ENCODE data around the gene PDZRN3. TPM values are rescaled to one million over a fixed set of nuclear protein-coding genes. Genes with fewer than 3 reads are reported as not detected.

PDZRN3 gene
- total RNA-seq, 1 experiment from 2014 or later, result 1.7 TPM

DNA sequence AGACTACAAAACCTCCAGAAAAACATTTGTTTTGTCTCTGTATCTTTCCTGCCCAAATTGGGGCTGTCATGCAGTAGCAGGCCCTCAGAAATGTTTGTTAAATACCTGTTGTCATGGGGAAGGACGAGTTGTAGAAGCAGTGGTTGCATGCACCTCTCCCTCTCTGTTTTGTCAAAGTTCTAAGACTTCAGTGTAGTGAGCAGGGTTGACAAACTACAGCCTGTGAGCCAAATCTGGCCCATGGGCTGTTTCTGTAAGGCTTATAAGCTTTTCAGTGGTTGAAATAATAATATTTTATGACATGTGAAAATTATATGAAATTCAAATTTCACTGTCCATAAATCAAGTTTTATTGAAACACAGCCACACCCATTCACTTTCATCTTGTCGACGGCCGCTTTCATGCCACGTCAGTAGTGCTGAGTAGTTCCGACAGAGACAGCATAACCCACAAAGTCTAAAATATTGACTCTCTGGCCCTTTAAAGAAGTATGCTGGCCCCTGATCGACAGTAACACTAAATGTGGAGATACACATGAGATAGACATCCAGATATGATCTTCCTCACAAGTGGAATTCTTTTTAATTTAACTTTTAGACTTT is 102.9 kb downstream of the PDZRN3 start:
- no peak for DNase-seq (ENCODE audit: low read depth)

DNA sequence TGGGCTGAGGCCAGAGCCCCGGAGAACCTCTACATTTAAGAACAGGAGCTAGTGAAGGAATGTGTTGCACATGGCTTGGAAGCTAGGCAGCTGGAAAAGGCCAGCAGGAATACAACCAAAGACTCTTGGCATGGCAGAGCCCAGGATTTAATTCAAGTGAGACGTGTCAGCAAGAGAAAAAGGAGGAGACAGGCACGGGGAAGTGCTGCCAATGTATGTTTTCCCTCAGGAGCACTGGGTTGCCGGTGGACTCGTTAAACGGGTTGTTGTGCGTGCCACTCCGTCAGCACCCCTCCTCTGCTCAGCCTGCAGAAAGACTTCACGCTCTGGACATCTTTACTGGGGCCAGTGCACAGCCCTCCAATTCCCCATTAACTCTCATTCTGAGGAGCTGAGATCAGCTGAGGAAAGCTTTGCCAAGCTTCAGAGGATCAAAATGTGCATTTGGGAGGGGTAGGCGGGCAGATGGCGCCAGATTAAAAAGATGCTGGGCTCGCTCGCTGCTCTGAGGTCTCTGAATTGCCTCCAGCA is 103.7 kb downstream of the PDZRN3 start:
- DNase-seq (ENCODE audit: low read depth), result no peak

DNA sequence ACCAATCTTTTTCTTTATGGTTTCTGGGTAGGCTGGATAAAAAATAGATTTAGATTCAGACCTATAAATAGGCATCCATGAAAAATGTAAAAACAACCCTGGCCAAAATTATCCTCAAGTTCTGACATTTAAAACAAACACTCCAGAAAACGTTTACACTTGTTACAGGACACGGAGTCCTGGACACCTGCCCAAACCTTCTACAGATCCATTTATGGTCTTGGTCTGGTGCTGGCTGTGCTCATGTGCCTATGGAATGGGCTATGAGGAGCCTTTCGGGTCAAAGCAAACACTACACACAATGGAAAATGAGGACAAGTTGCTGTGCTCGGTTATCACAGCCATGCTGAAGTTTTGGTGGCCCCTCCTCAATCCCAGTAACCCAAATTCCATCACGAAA is 108.1 kb downstream of the PDZRN3 start:
- DNase-seq (ENCODE audit: low read depth), result no peak

DNA sequence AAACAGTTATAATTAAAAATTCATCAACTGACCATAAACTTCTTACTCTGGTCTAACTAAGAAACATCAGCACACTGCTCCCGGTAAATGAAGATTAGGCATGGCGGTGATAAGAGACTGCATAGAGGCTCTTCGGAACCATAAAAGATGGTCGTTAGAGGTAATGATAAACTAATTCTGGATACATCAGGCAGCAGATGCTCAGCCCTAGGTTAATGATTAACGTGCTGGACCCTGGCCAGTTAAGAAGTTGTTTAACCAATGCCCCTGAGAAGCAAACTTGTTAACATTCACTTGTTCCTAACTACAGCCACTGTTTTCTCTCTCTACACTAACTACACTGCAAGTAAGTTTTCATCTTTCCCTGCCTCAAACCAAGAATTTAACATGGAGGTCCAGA is 111.5 kb downstream of the PDZRN3 start:
- DNase-seq (ENCODE audit: low read depth), result no peak

DNA sequence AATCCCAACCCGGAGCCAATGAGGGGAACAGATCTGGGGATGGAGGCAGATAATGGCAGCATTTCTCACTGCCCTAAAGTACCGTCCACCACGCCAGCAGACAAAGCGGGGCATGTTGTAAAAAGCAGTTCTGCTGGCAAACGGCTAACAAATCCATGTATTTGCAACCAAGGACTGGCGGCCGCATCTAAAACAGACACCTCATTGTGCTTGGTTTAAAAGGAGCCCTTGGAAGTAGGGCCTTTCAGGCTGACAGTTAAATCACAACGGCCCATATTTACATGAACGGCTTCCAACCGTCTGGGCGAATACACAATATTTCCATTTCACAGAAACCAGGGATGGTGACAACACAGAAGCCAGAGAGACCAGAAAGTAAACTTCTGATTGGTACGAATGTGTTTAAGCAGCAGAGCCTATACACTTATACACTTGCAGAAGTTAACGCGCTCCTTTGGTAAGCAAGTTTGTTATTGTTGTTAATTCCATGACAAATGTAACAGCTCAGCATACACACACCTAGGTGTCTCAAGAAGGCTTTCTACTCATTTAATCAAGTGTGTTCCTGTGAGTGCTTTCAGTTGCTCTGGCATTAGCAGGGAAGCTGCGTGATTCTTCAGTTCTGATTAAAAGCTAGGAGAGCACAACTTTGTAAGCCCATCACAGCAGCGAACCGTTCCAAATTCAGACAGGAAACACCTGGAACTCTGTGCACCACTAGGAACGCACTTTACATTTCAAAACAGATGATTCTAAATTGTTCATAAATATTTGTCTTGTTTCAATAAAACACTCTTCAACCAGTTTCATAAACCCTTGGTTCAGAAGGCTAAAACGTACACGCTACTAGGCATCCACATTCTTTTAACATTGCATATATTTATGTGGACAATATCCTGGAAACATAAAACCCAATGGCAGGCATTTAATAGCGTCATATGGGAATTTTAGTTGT is 112.9 kb downstream of the PDZRN3 start:
- DNase-seq (ENCODE audit: low read depth), result no peak

DNA sequence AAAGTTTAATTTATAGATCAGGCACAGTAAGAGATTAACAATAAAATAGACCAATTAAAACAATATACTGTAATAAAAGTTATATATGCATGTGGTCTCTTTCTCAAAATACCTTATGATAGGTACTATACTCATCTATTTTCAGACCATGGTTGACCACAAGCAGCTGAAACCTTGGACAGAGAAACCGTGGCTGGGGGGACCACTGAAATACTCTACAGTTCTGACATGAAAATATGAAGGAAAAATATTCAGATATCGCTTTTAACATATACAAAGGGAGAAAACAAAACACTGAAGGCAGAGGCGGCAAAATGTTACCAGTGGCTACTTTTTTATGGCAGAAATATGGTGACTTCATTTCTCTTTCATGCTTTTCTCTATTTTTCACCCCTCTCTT is 114.0 kb downstream of the PDZRN3 start:
- no peak for DNase-seq (ENCODE audit: low read depth)

DNA sequence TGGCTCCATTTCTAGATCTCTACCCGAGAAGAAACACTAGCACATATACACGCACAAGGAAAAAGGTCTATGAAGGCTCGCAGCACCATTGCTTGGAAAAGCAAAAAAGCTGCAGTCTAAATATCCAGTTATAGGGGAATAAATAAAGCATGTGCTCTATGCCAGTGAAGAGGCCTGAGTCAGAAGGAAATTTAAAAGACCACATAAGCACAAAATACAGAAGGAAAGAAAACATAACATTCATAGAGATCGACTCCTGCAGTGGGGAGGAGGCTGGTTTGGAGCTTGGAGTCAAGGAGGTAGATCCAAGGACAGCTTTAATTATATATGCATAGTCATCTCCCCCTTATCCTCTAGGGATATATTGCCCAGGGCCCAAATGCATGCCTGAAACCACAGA is 114.4 kb downstream of the PDZRN3 start:
- DNase-seq (ENCODE audit: low read depth), result no peak

DNA sequence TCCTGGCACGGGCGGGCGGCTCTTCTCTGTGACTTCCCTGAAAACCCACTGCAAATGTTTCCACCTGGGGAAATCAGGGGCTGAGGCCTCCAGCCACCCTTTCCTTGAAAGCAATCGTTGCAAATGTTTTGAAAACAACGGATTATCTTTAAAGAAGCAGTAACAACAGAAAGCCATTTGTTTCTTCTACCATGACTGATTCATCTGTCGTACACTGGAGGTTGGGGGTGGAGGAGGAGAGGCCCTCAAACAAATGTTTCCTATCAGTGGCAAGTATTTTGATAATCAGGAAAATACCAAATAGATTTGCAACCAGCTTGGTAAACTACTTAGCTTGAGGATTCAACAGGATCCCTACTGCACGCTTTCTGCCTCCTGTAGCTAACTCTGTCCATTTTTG is 114.9 kb downstream of the PDZRN3 start:
- no peak for DNase-seq (ENCODE audit: low read depth)

DNA sequence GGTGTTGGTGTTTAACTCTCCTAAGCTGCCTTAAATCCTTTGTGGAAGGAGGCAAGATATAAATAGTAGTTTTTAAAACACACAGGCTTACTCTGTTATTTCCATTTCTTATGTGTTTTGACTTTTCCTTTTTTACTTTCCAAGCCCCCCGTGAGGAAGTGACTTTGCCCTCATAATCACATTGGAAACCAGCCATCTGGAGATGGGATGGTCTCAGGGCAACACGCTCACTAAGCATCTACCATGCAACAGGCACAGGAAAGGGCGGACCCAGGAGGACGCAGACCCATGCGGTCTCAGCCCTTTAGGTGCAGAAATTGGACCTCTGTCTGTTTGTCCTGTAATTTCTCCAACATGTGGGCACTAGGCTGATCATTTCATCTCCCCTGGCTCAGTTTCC is 115.7 kb downstream of the PDZRN3 start:
- no peak for DNase-seq (ENCODE audit: low read depth)

DNA sequence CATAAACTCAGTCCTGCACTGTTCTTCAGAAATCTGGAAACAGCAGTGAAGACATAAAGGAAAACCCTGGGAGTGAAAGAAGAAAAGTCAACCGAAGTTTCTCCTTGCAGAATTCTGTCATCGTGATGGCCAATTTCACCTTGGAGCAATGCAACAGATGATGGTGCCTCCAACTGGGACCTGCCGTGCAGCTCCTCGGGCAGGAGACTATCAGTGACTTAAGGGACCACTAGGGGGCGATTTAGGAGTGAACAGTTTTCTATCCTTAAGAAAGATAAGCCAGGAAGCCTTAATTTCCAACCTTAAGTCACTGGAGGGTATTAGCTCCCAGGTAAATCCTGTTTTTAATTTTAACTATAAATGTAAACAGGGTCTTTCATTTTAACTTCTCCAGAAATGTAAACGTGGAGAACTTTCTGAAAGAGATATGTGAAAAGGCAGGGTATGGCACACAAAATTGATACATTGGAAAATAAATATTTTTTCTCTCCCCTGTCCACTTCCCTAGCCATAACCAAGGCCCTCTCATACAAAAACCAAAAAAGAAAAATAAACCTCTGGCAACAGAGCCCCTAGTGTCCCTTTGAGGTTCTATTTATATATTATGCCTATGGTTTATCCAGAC is 116.3 kb downstream of the PDZRN3 start:
- DNase-seq (ENCODE audit: low read depth), result peak; percentile 39

DNA sequence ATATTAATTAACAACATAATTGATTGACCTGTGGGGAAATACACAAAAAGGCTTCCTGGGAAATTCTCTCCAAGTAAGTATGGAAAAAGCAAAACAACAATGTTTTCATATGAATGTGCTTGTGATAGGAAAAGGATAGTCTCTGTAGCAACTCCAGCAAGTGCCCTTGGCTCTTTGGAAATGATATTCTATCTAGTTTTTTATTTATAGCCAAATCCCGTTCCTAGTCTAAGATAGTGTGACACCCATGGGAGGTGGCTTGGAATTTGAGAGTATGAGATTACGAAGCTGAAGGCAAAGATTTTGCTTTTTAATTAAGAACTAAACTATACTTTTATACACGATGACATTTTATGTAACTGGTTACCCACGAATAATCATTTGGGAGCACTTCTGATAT is 119.9 kb downstream of the PDZRN3 start:
- DNase-seq (ENCODE audit: low read depth), result no peak

DNA sequence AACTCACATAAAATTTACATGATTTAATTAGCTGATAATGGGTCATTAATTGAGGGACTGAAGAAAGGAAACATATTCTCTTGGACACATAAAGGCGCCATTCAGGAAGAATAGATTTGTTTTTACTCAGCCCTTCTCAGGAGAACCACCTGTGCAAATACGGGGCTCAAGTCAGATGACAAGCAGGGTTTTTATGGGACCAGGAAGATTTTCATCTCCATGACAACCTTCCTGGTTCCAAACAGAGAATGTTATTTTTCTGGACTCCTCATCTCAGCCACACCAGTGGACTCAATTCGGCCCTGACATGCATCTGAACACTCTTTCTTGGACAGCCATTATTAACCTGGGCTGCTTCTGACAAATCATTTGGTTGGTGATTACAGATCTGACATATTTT is 120.5 kb downstream of the PDZRN3 start:
- no peak for DNase-seq (ENCODE audit: low read depth)

DNA sequence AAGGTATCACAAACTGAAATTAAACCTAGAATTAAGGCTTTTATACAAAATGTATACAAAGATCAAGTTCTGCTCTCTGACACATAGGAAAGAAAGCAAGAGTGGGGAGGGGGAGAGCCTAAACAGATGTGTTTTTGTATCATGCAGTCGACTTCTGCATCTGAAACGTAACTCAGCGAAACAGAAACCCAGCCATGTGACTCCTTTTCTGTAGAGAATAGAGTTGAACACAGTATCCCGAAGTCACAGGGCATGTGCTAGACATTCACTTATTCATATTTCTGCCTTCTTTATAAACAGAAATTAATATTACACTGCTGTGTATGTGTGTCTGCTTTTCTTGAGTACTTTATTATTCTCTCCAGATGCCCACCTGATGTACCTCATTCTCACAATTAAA is 121.0 kb downstream of the PDZRN3 start:
- DNase-seq (ENCODE audit: low read depth), result no peak

DNA sequence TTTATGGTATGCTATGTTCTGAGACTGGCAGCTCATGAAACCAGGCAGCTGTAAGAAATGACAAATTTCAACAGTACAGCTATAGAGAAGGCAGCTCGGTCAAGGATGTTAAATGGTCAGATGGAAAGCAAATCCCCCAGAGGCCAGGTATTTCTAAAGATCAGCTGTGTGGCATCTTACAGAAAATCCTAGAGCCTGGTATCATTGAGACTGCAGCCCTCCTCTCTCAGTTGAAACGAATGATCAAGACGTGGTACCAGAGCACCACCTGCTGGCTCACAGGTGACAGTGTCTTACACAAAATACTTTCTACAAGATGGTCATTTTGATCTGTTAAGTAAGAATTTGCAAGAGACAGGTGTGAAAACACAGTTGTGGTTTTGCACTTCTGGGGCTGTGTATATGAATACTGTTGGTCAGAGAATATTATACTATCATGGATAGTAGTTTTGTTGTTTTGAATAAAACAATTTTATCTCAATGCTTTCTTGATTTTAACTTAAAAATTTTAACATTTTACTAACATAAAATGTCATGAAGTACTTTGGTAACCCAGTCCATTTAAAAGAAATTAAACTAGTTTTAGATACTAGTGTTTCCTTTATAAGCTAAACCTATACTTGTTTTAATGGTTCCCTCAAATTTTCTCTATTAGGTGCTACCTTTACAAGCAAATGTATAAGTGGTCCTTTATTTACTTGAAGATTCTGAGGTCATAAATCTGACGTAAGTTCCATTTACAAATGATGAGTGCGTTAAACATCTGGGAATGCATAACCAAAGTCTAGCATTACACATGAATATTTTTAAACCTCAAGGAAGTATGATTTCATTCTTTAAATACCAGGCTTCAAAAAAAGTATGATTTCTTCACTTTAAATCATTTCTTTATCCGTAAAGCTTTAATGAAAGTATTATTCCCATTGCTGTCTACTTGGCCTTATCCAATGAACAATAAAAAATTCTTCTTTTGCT is 121.8 kb downstream of the PDZRN3 start:
- peak; percentile 37 for DNase-seq (ENCODE audit: low read depth)

DNA sequence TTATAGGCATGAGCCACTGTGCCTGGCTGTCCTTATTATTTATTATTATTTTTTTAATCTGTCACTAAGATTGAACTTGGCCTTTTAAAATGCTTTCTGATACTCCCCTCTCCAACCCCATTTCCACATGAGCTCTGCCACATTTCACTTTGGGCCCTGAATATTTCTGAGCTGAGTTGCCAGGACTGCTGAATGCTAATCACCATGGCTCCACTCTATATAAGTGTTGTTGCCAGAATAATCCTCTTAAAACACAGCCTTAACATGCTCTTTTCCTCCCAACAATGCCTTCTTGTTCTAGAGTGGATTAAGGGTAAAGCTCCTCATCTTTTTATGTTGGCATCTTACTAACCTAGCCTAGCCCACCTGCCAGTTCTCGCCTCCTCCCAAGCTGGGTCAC is 124.4 kb downstream of the PDZRN3 start:
- no peak for DNase-seq (ENCODE audit: low read depth)

DNA sequence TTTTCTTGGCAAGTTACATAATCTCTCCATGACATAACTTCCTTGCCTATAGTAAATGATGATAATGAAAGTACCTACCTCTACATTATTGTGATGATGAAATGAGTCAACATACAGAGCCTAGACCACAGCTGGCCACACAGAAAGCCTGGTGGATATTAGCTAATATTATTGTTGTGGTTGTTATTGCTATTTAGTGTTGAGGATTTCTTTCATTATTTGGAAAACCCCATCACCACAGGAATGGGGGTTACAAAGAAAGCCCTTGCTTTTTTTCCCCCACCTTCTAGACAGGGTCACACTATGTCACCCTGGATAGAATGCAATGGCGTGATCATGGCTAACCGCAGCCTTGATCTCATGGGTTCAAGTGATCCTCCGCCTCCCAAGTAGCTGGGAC is 125.0 kb downstream of the PDZRN3 start:
- no peak for DNase-seq (ENCODE audit: low read depth)

DNA sequence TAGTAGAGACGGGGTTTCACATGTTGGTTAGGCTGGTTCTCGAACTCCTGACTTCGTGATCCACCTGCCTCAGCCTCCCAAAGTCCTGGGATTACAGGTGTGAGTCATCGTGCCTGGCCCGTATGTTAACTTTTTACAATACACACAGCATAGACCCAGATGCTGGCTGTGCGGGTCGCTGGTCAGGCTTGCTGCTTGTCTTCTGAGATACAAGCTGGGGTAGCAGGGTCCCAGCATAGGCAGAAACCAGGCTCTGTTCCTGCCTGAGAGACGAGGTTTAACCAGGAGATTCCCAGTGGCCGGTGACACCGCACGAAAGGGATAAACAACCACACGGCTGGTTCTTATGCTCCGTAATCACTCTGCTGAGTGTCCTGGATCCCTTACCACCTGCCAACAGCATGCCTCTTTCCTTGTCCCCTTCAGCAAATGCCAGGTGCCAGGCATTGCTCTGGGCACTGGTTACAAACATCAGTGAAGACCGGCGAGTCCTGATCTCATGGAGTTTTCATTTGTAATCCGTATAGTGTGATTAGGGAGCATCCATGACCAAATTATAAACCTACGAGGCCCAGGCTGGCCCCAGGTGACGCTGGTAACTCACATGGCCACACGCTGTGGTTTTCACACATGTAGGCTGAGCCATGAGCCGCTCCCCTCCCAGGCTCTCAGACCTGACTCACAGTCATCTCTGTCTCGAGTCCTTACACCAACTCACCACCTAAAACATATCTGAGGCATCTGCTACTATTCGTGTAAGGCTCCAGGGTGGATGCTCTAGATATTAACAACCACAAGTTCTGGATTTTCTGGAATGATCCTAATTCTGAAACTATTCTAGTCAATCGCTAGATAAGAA is 125.7 kb downstream of the PDZRN3 start:
- DNase-seq (ENCODE audit: low read depth), result no peak

DNA sequence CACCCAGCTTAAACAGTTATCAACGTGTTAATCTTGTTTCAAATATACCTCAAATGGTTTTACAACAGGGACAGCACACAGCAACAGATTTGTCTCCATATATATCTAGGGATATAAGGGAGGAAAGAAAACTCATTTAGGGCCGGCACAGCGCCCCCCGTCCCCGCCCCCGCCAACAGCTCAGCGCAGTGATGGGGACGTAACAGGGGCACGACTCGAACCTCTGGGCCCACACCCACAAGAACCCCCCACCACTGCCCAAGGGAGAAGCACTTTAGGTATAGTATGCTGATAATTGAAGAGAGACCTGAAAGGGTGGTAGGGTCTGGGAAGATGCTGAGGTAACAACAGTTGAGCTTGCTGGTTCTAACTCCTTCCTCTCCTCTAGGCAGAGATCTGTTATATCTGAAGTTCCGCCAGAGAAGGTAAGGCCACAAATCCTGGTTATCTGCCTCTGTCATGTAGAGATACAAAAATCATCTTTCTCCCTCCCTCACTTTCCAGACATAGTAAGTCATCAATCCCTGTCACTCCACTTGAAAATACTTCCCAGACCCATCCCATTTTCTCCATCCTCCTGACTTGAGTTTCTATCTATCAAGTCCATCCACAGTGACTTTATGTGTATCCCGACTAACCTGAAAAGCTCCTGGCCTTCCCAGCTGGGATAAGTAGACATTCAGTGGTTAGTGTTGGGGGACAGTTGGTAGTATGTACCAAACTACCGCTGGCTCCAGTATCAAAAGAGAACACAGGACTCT is 126.9 kb downstream of the PDZRN3 start:
- DNase-seq (ENCODE audit: low read depth), result no peak

DNA sequence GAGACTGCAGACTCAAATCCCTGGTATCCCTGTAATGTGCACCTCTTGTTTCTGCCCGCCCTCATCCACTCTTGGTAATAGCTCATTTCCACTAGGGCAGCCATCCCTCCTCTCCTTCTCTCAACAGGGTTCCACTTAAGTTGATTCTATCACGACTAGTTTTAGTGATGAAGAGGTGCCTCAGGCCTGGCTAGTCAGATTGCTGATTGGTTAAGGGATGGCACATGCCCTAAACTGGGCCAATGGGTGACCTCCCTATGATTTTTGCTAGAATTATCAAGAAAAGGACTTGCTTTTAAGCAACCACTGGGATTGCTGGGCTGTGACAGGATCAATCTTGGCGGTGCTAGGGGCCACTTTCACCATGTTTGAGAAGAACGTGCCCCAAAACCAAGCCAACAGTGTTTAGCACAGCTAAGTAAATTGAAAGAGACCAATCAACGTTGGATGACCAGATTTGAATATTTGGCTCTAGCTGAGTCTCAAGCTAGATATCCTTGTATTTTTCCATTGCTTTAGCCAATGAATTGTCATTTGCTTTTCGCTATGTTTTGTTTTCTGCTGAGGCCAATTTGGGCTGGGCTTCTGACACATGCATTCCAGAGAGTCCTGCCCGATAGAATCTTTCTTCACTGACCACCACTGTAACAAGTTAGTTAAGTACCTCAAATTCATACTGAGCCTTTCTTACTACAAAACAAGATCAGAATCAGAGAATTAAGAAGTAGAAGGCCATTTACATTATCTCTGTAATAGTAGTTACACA is 131.0 kb downstream of the PDZRN3 start:
- peak; percentile 34 for DNase-seq (ENCODE audit: low read depth)

Data from M059J (cell line).